ENCODE data around the gene VARS2.

VARS2 gene

GRCh38 chr6:30930506-30930905 lies 16.5 kb downstream of the VARS2 start:
- DNase-seq (ENCODE audit: low read depth) = no peak

- DNase-seq (ENCODE audit: low read depth) = no peak
Measured at GRCh38 chr6:30931272-30931671, 17.2 kb downstream of the VARS2 start.

GRCh38 chr6:30931969-30932645 lies 18.1 kb downstream of the VARS2 start, which contains the start of gene SFTA2:
Gene SFTA2 (minus strand): TSS chr6:30932170. CDS start chr6:30932096, 74 bp downstream.
- no peak for DNase-seq (ENCODE audit: low read depth)

GRCh38 chr6:30932665-30933365 lies 18.8 kb downstream of the VARS2 start:
- DNase-seq (ENCODE audit: low read depth) = no peak

GRCh38 chr6:30935018-30935417 lies 21.0 kb downstream of the VARS2 start:
- DNase-seq (ENCODE audit: low read depth) = no peak

GRCh38 chr6:30937265-30937664 lies 23.2 kb downstream of the VARS2 start:
- DNase-seq (ENCODE audit: low read depth) = no peak

- DNase-seq (ENCODE audit: low read depth) = no peak
Measured at GRCh38 chr6:30938730-30939129, 24.7 kb downstream of the VARS2 start.

GRCh38 chr6:30939473-30939872 lies 25.4 kb downstream of the VARS2 start:
- no peak for DNase-seq (ENCODE audit: low read depth)

- DNase-seq (ENCODE audit: low read depth) = no peak
Measured at GRCh38 chr6:30940361-30940986, 26.4 kb downstream of the VARS2 start, which contains the start of gene MUCL3. Gene MUCL3 (plus strand): TSS chr6:30940973. CDS start chr6:30941000, 27 bp downstream.

GRCh38 chr6:30942338-30943060 lies 28.5 kb downstream of the VARS2 start:
- DNase-seq (ENCODE audit: low read depth) = peak; percentile 92

GRCh38 chr6:30944051-30944450 lies 30.0 kb downstream of the VARS2 start:
- no peak for DNase-seq (ENCODE audit: low read depth)

GRCh38 chr6:30945281-30945680 lies 31.2 kb downstream of the VARS2 start:
- no peak for DNase-seq (ENCODE audit: low read depth)

- DNase-seq (ENCODE audit: low read depth) = no peak
Measured at GRCh38 chr6:30947231-30947630, 33.2 kb downstream of the VARS2 start.

- DNase-seq (ENCODE audit: low read depth) = no peak
Measured at GRCh38 chr6:30948811-30949210, 34.8 kb downstream of the VARS2 start.

- DNase-seq (ENCODE audit: low read depth) = no peak
Measured at GRCh38 chr6:30951907-30952469, 38.0 kb downstream of the VARS2 start.

- peak; percentile 17 for DNase-seq (ENCODE audit: low read depth)
Measured at GRCh38 chr6:30954631-30955366, 40.8 kb downstream of the VARS2 start.

- peak; percentile 42 for DNase-seq (ENCODE audit: low read depth)
Measured at GRCh38 chr6:30955367-30956042, 41.5 kb downstream of the VARS2 start.

- no peak for DNase-seq (ENCODE audit: low read depth)
Measured at GRCh38 chr6:30957716-30958115, 43.7 kb downstream of the VARS2 start.

GRCh38 chr6:30960907-30961673 lies 47.1 kb downstream of the VARS2 start:
- peak; percentile 27 for DNase-seq (ENCODE audit: low read depth)

- DNase-seq (ENCODE audit: low read depth) = no peak
Measured at GRCh38 chr6:30962716-30963115, 48.7 kb downstream of the VARS2 start.
